OCI-LY1 (cell line): ENCODE results near the gene MMP25.

Source experiments
- EZH2 ChIP-seq: fragments of 200-600 bp; sonication (generic), shearing (Covaris generic); IDR thresholded peaks from 2 replicates; pipeline ENCODE4 v1.8.0; 2017; ENCODE audit warnings: borderline replicate concordance, mixed run types, mild to moderate bottlenecking, antibody characterized with exemption, low read length, moderate library complexity, mixed read lengths
- TF ChIP-seq, protein P1 (sequence below): fragments of 200-600 bp; sonication (generic), shearing (Covaris generic); IDR thresholded peaks from 2 replicates; pipeline ENCODE4 v1.5.1; 2017; ENCODE audit warnings: mild to moderate bottlenecking, antibody characterized with exemption, low read length, moderate library complexity, mixed read lengths

DNA sequence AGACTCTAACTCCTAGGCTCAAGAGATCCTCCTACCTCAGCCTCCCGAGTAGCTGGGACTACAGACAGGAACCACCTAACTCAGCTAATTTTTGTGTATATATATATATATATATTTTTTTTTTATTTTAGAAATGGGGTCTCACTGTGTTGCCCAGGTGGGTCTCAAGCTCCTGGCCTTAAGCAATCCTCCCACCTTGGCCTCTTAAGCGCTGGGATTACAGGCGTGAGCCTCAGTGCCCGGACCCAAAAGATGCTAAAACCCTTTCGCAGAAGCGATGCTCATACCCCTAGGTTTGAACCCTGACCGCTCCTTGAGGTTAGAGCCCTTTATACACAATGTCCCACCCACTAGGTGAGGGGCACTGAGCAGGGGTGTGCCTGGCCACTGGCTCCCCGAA lies 35.9 kb upstream of the MMP25 start:
- TF ChIP-seq, protein P1, sequence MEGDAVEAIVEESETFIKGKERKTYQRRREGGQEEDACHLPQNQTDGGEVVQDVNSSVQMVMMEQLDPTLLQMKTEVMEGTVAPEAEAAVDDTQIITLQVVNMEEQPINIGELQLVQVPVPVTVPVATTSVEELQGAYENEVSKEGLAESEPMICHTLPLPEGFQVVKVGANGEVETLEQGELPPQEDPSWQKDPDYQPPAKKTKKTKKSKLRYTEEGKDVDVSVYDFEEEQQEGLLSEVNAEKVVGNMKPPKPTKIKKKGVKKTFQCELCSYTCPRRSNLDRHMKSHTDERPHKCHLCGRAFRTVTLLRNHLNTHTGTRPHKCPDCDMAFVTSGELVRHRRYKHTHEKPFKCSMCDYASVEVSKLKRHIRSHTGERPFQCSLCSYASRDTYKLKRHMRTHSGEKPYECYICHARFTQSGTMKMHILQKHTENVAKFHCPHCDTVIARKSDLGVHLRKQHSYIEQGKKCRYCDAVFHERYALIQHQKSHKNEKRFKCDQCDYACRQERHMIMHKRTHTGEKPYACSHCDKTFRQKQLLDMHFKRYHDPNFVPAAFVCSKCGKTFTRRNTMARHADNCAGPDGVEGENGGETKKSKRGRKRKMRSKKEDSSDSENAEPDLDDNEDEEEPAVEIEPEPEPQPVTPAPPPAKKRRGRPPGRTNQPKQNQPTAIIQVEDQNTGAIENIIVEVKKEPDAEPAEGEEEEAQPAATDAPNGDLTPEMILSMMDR: no peak
- TF ChIP-seq EZH2: no peak
